D721Med (cell line): ENCODE measurements around the gene OLFML3.
"Not testable (repeated sequence)": the region's sequence is repeated elsewhere in the genome, so short reads cannot be mapped to it uniquely, and the experiment has no call there.

Experiments used
- DNase-seq: peaks from one replicate; pipeline ENCODE4 v3.0.0; 2011; ENCODE audit warnings: low spot score; ENCODE audit not compliant: insufficient read length
- FAIRE-seq: peaks from 2 replicates; lab custom pipeline; 2011; peaks lifted over from hg19 to GRCh38; lab: Jason Lieb, UNC
- TF ChIP-seq, protein P1 (sequence below): IDR thresholded peaks from 2 replicates; pipeline ENCODE4 v1.5.1; 2012; ENCODE audit warnings: mild to moderate bottlenecking, control low read depth; ENCODE audit not compliant: insufficient read depth; ENCODE audit errors: missing control alignments

OLFML3 gene

GRCh38 chr1:113943028-113943811, 36.1 kb upstream of the OLFML3 start:
- DNase-seq (no peak), FAIRE-seq (no peak)
- TF ChIP-seq, protein P1, sequence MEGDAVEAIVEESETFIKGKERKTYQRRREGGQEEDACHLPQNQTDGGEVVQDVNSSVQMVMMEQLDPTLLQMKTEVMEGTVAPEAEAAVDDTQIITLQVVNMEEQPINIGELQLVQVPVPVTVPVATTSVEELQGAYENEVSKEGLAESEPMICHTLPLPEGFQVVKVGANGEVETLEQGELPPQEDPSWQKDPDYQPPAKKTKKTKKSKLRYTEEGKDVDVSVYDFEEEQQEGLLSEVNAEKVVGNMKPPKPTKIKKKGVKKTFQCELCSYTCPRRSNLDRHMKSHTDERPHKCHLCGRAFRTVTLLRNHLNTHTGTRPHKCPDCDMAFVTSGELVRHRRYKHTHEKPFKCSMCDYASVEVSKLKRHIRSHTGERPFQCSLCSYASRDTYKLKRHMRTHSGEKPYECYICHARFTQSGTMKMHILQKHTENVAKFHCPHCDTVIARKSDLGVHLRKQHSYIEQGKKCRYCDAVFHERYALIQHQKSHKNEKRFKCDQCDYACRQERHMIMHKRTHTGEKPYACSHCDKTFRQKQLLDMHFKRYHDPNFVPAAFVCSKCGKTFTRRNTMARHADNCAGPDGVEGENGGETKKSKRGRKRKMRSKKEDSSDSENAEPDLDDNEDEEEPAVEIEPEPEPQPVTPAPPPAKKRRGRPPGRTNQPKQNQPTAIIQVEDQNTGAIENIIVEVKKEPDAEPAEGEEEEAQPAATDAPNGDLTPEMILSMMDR = no peak

DNA sequence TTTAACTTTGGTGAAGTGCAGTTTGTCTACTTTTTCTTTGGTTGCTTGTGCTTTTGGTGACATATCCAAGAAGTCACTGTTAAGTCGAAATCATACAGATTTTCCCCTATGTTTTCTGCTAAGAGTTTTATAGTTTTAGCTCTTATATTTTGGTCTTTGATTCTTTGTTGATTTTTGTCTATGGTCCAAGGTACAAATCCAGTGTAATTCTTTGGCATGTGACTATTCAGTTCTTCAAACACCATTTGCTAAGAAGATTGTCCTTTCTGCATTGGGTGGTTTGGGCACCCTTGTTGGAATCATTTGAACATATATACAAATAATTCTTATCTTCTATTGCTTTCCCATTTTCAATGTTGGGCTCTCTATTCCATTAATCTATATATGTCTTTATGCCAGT, 33.9 kb upstream of the OLFML3 start:
- no peak for FAIRE-seq
- TF ChIP-seq, protein P1 = no peak
- DNase-seq = no peak

- no peak for FAIRE-seq
- DNase-seq = no peak
- TF ChIP-seq, protein P1 = no peak
These were observed 33.2 kb upstream of the OLFML3 start for GRCh38 chr1:113946112-113946511.

- DNase-seq (peak; percentile 47), FAIRE-seq (peak; percentile 78)
- TF ChIP-seq, protein P1 = no peak
These were observed 32.4 kb upstream of the OLFML3 start for GRCh38 chr1:113946678-113947387.

DNA sequence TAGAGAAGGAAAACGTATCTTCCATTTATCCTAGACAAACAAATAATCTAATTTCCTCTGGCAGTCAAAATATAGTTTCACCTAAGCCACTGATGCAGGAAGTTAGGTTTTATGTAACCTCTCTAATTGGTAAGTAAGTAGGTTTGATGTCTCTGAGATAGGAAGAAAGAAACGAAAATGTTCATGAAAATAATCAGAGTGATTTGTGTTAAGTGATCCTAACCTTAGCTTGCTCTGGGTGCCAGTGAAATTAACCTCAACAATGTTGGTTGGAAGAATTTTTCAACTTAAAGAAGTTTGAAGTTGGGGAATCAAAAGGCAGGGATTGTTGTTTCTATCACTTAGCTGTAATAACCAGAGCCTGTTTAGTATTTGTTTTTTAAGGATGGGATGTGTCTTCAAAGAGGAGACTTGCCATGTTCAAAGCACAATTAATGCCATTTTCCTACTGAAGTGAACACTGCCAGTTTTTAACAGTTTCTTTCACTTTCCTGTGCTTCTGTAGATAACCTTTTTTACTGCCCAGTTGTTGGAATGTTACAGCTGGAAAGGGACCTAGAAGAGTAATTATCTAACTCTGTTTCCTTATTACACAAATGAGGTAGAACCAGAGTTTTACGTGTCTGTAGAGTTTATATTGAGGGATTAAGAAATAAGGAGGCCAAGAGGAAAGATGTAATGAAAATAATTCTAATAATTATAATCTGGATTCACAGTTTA, 31.7 kb upstream of the OLFML3 start:
- TF ChIP-seq, protein P1 = no peak

GRCh38 chr1:113948151-113948550, 31.1 kb upstream of the OLFML3 start:
- DNase-seq, FAIRE-seq: not testable (repeated sequence)

More for the DNA sequence above, 31.7 kb upstream of the OLFML3 start:
- FAIRE-seq = no peak
- no peak for DNase-seq

GRCh38 chr1:113949007-113949406, 30.3 kb upstream of the OLFML3 start:
- FAIRE-seq (no peak), DNase-seq (no peak)
- TF ChIP-seq, protein P1 = peak; percentile 11
